HepG2 (cell line): ENCODE data around the gene PYGO2. TPM values are rescaled to one million over a fixed set of nuclear protein-coding genes. Genes with fewer than 3 reads are reported as not detected.

Experiments
- HES4 ChIP-seq: sonication (generic); formaldehyde crosslinking; IDR thresholded peaks from 2 replicates; pipeline ENCODE4 v1.9.0; 2021; ENCODE audit warnings: mild to moderate bottlenecking, missing genetic modification reagents, borderline replicate concordance
- HIVEP1 ChIP-seq: sonication (generic); formaldehyde crosslinking; IDR thresholded peaks from 2 replicates; pipeline ENCODE4 v1.4.0; 2020; ENCODE audit warnings: mild to moderate bottlenecking, missing genetic modification reagents
- MTA3 ChIP-seq: sonication (generic); formaldehyde crosslinking; IDR thresholded peaks from 2 replicates; pipeline ENCODE4 v1.4.0; 2020; ENCODE audit warnings: missing genetic modification reagents
- NCOA1 ChIP-seq: sonication (generic); formaldehyde crosslinking; IDR thresholded peaks from 2 replicates; pipeline ENCODE4 v1.9.0; 2021; ENCODE audit warnings: missing genetic modification reagents
- SP4 ChIP-seq: sonication (generic); formaldehyde crosslinking; IDR thresholded peaks from 2 replicates; pipeline ENCODE4 v1.8.1; 2023; ENCODE audit warnings: mild to moderate bottlenecking, missing genetic modification reagents
- SPEN ChIP-seq: sonication (generic); formaldehyde crosslinking; IDR thresholded peaks from 2 replicates; pipeline ENCODE4 v1.5.1; 2020; ENCODE audit warnings: low read depth, mild to moderate bottlenecking, missing genetic modification reagents
- SSRP1 ChIP-seq: IDR thresholded peaks from 2 replicates; pipeline ENCODE4 v1.6.1; 2016; ENCODE audit warnings: control low read depth
- TEAD3 ChIP-seq: optimal IDR thresholded peaks from 2 replicates; pipeline ENCODE3; 2016; ENCODE audit warnings: borderline replicate concordance
- ZC3H4 ChIP-seq: sonication (generic); formaldehyde crosslinking; IDR thresholded peaks from 2 replicates; pipeline ENCODE4 v1.4.0; 2020; ENCODE audit warnings: missing genetic modification reagents, borderline replicate concordance
- ZFP36L2 ChIP-seq: sonication (generic); formaldehyde crosslinking; IDR thresholded peaks from 2 replicates; pipeline ENCODE4 v1.4.0; 2020; ENCODE audit warnings: missing genetic modification reagents
- ZFP90 ChIP-seq: sonication (generic); formaldehyde crosslinking; IDR thresholded peaks from 2 replicates; pipeline ENCODE4 v1.8.0; 2022; ENCODE audit warnings: missing genetic modification reagents, mild to moderate bottlenecking, inconsistent platforms, borderline replicate concordance
- ZNF232 ChIP-seq: sonication (generic); formaldehyde crosslinking; IDR thresholded peaks from 2 replicates; pipeline ENCODE4 v1.4.0; 2020; ENCODE audit warnings: missing genetic modification reagents, borderline replicate concordance
- ZNF441 ChIP-seq: sonication (generic); formaldehyde crosslinking; IDR thresholded peaks from 2 replicates; pipeline ENCODE4 v1.7.0; 2021; ENCODE audit warnings: missing genetic modification reagents, borderline replicate concordance
- ZNF451 ChIP-seq: sonication (generic); formaldehyde crosslinking; IDR thresholded peaks from 2 replicates; pipeline ENCODE4 v1.5.0; 2020; ENCODE audit warnings: mild to moderate bottlenecking, missing genetic modification reagents
- ZNF891 ChIP-seq: sonication (generic); formaldehyde crosslinking; IDR thresholded peaks from 2 replicates; pipeline ENCODE4 v1.5.0; 2020; ENCODE audit warnings: mild to moderate bottlenecking, missing genetic modification reagents
- ZSCAN25 ChIP-seq: sonication (generic); formaldehyde crosslinking; IDR thresholded peaks from 2 replicates; pipeline ENCODE4 v1.8.0; 2022; ENCODE audit warnings: mild to moderate bottlenecking, missing genetic modification reagents
- polyA plus RNA-seq, 8 experiments: library from polyadenylated mRNA; depleted of rRNA in 3 of 8; stranded (reverse) in 7 of 8; unstranded in 1 of 8; fragments of >200 nt; fragmentation: Illumina TruSeq in 4 of 8; extraction: Trizol in 4 of 8; gene quantifications; 2 replicates each; pipeline versions ENCODE4 v1.2.1 to v1.2.3, GENCODE V29; 2011 to 2016; ENCODE audit warnings: low read depth in 4 of 8, missing spikeins in 1 of 8, mixed read lengths in 1 of 8; ENCODE audit not compliant: insufficient read depth in 1 of 8
- total RNA-seq, 5 experiments: library from RNA; depleted of rRNA; stranded (reverse); fragments of >200 nt; fragmentation: Illumina TruSeq; extraction: Trizol; gene quantifications; 2 replicates each; pipeline ENCODE4 v1.2.3, GENCODE V29; 2016; ENCODE audit warnings: low read depth in 1 of 5
- TF ChIP-seq, protein P1 (sequence below): sonication (generic); formaldehyde crosslinking; IDR thresholded peaks from 2 replicates; pipeline ENCODE4 v1.5.1; 2020; ENCODE audit warnings: mild to moderate bottlenecking, missing genetic modification reagents, borderline replicate concordance
- TF ChIP-seq, protein P2 (sequence below): sonication (generic); formaldehyde crosslinking; IDR thresholded peaks from 2 replicates; pipeline ENCODE4 v1.9.0; 2022; ENCODE audit warnings: low read depth, missing genetic modification reagents
- TF ChIP-seq, protein P3 (sequence below): IDR thresholded peaks from 2 replicates; pipeline ENCODE4 v1.6.1; 2016; ENCODE audit warnings: control low read depth
- TF ChIP-seq, protein P4 (sequence below): sonication (generic); formaldehyde crosslinking; IDR thresholded peaks from 2 replicates; pipeline ENCODE4 v1.4.0; 2020; ENCODE audit warnings: missing genetic modification reagents
- TF ChIP-seq, protein P5 (sequence below): sonication (generic); formaldehyde crosslinking; IDR thresholded peaks from 2 replicates; pipeline ENCODE4 v1.9.0; 2021; ENCODE audit warnings: missing genetic modification reagents, borderline replicate concordance
- TF ChIP-seq, protein P6 (sequence below): sonication (generic); IDR thresholded peaks from 2 replicates; pipeline ENCODE4 v1.6.1; 2016; ENCODE audit warnings: low read depth, borderline replicate concordance

Gene PYGO2
- total and polyA plus RNA-seq, 2 of the 13 experiments (the other 11 are each of a cell fraction or from before 2014, with no cell fraction given) = 20.3 to 21.8 TPM

DNA sequence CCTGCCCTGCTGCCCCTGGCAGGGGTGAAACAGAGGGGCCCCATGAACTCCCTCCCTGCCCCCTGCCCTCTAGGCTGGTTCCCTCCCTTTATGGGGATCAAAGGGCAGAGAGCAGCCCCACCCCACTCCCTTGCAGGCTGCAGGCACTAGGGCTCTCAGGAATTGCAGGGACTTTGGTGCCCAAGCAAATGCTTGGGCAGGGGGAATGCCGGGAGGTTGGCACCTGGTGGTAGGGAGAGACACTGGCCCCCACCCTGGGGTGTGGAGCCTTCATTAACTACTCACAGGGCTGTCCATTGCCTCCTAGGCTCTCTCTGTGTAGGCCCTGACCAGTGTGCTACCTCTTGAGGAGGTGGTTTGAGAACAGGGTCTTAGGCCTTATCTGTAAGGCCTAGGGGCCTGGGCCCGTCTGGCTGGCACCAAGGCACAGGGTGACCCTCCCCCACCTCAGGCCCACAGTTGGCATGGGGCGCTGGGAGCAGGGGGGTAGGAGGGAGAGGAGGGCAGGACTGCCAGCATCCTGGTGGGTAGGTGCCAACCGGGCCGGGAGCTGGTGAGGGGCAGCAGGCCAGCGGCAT is 45.8 kb upstream of the PYGO2 start (continued):
- TF ChIP-seq, protein P1, sequence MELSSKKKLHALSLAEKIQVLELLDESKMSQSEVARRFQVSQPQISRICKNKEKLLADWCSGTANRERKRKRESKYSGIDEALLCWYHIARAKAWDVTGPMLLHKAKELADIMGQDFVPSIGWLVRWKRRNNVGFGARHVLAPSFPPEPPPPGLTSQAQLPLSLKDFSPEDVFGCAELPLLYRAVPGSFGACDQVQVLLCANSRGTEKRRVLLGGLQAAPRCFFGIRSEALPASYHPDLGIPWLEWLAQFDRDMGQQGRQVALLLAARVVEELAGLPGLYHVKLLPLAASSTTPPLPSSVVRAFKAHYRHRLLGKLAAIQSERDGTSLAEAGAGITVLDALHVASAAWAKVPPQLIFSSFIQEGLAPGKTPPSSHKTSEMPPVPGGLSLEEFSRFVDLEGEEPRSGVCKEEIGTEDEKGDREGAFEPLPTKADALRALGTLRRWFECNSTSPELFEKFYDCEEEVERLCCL (CRISPR knock-in tag) = no peak
- TF ChIP-seq, protein P2, sequence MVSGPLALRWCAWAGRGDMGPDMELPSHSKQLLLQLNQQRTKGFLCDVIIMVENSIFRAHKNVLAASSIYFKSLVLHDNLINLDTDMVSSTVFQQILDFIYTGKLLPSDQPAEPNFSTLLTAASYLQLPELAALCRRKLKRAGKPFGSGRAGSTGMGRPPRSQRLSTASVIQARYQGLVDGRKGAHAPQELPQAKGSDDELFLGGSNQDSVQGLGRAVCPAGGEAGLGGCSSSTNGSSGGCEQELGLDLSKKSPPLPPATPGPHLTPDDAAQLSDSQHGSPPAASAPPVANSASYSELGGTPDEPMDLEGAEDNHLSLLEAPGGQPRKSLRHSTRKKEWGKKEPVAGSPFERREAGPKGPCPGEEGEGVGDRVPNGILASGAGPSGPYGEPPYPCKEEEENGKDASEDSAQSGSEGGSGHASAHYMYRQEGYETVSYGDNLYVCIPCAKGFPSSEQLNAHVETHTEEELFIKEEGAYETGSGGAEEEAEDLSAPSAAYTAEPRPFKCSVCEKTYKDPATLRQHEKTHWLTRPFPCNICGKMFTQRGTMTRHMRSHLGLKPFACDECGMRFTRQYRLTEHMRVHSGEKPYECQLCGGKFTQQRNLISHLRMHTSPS (CRISPR knock-in tag) = peak; percentile 98
- TF ChIP-seq TEAD3 (CRISPR knock-in tag) (no peak), ZFP90 (CRISPR knock-in tag) (no peak), ZC3H4 (no peak), ZNF441 (no peak), MTA3 (no peak), HIVEP1 (CRISPR knock-in tag) (no peak), NCOA1 (no peak), ZFP36L2 (CRISPR knock-in tag) (no peak), SSRP1 (no peak), ZNF451 (CRISPR knock-in tag) (no peak), ZNF232 (no peak), HES4 (CRISPR knock-in tag) (no peak), ZNF891 (no peak), SP4 (no peak), SPEN (CRISPR knock-in tag) (no peak), ZSCAN25 (CRISPR knock-in tag) (peak; percentile 98)
- TF ChIP-seq, protein P3, sequence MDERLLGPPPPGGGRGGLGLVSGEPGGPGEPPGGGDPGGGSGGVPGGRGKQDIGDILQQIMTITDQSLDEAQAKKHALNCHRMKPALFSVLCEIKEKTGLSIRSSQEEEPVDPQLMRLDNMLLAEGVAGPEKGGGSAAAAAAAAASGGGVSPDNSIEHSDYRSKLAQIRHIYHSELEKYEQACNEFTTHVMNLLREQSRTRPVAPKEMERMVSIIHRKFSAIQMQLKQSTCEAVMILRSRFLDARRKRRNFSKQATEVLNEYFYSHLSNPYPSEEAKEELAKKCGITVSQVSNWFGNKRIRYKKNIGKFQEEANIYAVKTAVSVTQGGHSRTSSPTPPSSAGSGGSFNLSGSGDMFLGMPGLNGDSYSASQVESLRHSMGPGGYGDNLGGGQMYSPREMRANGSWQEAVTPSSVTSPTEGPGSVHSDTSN (CRISPR knock-in tag) = no peak
- TF ChIP-seq, protein P4, sequence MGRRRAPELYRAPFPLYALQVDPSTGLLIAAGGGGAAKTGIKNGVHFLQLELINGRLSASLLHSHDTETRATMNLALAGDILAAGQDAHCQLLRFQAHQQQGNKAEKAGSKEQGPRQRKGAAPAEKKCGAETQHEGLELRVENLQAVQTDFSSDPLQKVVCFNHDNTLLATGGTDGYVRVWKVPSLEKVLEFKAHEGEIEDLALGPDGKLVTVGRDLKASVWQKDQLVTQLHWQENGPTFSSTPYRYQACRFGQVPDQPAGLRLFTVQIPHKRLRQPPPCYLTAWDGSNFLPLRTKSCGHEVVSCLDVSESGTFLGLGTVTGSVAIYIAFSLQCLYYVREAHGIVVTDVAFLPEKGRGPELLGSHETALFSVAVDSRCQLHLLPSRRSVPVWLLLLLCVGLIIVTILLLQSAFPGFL (CRISPR knock-in tag) = no peak
- TF ChIP-seq, protein P5, sequence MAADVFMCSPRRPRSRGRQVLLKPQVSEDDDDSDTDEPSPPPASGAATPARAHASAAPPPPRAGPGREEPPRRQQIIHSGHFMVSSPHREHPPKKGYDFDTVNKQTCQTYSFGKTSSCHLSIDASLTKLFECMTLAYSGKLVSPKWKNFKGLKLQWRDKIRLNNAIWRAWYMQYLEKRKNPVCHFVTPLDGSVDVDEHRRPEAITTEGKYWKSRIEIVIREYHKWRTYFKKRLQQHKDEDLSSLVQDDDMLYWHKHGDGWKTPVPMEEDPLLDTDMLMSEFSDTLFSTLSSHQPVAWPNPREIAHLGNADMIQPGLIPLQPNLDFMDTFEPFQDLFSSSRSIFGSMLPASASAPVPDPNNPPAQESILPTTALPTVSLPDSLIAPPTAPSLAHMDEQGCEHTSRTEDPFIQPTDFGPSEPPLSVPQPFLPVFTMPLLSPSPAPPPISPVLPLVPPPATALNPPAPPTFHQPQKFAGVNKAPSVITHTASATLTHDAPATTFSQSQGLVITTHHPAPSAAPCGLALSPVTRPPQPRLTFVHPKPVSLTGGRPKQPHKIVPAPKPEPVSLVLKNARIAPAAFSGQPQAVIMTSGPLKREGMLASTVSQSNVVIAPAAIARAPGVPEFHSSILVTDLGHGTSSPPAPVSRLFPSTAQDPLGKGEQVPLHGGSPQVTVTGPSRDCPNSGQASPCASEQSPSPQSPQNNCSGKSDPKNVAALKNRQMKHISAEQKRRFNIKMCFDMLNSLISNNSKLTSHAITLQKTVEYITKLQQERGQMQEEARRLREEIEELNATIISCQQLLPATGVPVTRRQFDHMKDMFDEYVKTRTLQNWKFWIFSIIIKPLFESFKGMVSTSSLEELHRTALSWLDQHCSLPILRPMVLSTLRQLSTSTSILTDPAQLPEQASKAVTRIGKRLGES (CRISPR knock-in tag) = no peak
- TF ChIP-seq, protein P6, sequence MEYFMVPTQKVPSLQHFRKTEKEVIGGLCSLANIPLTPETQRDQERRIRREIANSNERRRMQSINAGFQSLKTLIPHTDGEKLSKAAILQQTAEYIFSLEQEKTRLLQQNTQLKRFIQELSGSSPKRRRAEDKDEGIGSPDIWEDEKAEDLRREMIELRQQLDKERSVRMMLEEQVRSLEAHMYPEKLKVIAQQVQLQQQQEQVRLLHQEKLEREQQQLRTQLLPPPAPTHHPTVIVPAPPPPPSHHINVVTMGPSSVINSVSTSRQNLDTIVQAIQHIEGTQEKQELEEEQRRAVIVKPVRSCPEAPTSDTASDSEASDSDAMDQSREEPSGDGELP = no peak
